NB4 (cell line): ENCODE data around the gene RGS17.

ENCODE experiments used
- CTCF ChIP-seq: IDR thresholded peaks from one replicate; pipeline ENCODE4 v1.5.1; 2012; ENCODE audit warnings: low read depth, low read length
- MAX ChIP-seq: IDR thresholded peaks from 2 replicates; pipeline ENCODE4 v1.6.1; 2011; ENCODE audit warnings: low read depth, low read length

DNA sequence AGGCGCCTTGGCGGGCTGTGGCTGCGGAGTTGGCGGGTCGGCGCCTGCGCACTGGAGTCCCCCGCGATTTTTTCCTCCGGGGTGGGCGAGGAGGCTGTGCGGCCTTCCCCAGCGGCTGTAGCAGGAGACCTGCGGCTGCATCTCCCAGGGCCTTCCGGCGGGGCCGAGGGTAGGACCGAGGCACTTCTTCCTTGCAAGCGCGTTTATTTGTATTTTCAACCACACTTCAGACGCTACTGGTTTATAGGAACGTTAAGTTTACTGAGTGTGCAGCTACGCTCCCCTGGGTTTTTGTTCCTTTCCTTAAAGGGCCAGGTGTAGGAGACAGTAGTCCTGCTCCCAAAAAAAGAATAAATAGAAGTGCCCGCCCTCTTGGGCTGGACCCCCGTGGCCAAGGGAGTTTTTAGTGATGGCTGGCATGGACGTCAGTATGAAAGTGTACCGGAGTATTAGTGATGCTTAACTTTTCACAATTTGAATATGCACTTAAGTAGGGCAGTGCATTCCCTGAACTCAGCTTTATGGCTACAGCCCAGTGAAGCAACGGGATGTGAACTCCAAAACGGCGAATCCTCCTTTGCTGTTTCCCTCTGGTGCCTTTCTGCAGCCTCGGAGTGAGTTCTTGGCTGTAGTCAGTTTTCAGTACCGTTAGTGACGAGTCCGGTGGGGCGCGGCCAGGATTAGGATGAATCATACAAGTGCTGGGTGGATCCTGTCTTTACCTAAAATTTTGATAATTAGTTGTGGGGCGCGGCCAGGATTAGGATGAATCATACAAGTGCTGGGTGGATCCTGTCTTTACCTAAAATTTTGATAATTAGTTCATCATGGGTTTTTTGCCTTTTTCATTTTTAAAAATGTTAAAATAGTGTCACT lies 147.2 kb downstream of the RGS17 start:
- TF ChIP-seq CTCF = no peak
- no peak for TF ChIP-seq MAX
